Fibroblast of villous mesenchyme (primary cell): ENCODE data around the gene LINS1. TPM values are rescaled to one million over a fixed set of nuclear protein-coding genes. Genes with fewer than 3 reads are reported as not detected.

Experiments used
- DNase-seq: peaks from one replicate; pipeline ENCODE4 v3.0.0-alpha.2; 2010; ENCODE audit warnings: low read depth
- H3K4me3 ChIP-seq: 2 replicates; pipeline ENCODE4 v1.5.1; 2011; ENCODE audit warnings: low read depth, mild to moderate bottlenecking, low read length
- CTCF ChIP-seq: IDR thresholded peaks from 2 replicates; pipeline ENCODE4 v1.5.1; 2012; ENCODE audit warnings: low read depth, mild to moderate bottlenecking, low read length; ENCODE audit not compliant: insufficient read depth
- total RNA-seq: library from RNA; depleted of rRNA; stranded (reverse); fragments of >200 nt; gene quantifications from 2 replicates; pipeline ENCODE4 v1.2.3, GENCODE V29; 2012

LINS1 gene
- total RNA-seq, 1 donor = 14.7 TPM

- no peak overlapping the region for H3K4me3 ChIP-seq
- no peak for DNase-seq
- no peak for TF ChIP-seq CTCF
Measured at GRCh38 chr15:100531823-100532327, 70.1 kb downstream of the LINS1 start.

GRCh38 chr15:100531204-100531603 lies 70.8 kb downstream of the LINS1 start:
- no peak for TF ChIP-seq CTCF

GRCh38 chr15:100529556-100529955 lies 72.4 kb downstream of the LINS1 start:
- TF ChIP-seq CTCF = no peak
- H3K4me3 ChIP-seq = no peak overlapping the region
- no peak for DNase-seq

More at GRCh38 chr15:100531204-100531603, 70.8 kb downstream of the LINS1 start:
- H3K4me3 ChIP-seq = no peak overlapping the region
- DNase-seq = no peak

- DNase-seq = no peak
- no peak for TF ChIP-seq CTCF
- no peak within 1 kb of the TSS for H3K4me3 ChIP-seq
Measured at GRCh38 chr15:100528833-100529428, 73.1 kb downstream of the LINS1 start, which contains the start of gene CERS3. TSS of gene CERS3 (minus strand) at chr15:100528950. CDS start at chr15:100501849, 27,101 bp downstream.

GRCh38 chr15:100526027-100526481 lies 75.9 kb downstream of the LINS1 start:
- no peak for TF ChIP-seq CTCF
- DNase-seq = no peak
- H3K4me3 ChIP-seq = no peak overlapping the region

GRCh38 chr15:100525436-100525835 lies 76.5 kb downstream of the LINS1 start:
- TF ChIP-seq CTCF = no peak
- DNase-seq = no peak
- no peak overlapping the region for H3K4me3 ChIP-seq
